Measurements from ENCODE around the gene POGZ. TPM values are rescaled to one million over a fixed set of nuclear protein-coding genes. Genes with fewer than 3 reads are reported as not detected.
"Not testable (repeated sequence)": the region's sequence is repeated elsewhere in the genome, so short reads cannot be mapped to it uniquely, and the experiment has no call there.

Gene POGZ
- total RNA-seq, 2 donors from 2014 or later = 94.9 to 105 TPM

- Mint-ChIP-seq H3K27ac (peak within 1 kb of the TSS; percentile 98), H3K4me3 (peak within 1 kb of the TSS; percentile 97), H3K36me3 (ENCODE audit: low read depth) (peaks cover 7% of the 10 kb centered on the region), H3K27me3 (no peaks in the 10 kb centered on the region), H3K4me1 (peaks cover 15% of the 10 kb centered on the region)
- H3K9me3 ChIP-seq (ENCODE audit: control insufficient read depth, low read length, poor library complexity, severe bottlenecking) = no peaks in the 10 kb centered on the region
- DNase-seq (peak; percentile 56 to 70 (median 64)), ATAC-seq (peak; percentile 93)
Measured at GRCh38 chr1:151399324-151400171, 59.7 kb downstream of the POGZ start, which contains the start of gene PSMB4. Gene PSMB4, plus strand, starts transcription at chr1:151399573. Its CDS starts 15 bp downstream, at chr1:151399588.

DNA sequence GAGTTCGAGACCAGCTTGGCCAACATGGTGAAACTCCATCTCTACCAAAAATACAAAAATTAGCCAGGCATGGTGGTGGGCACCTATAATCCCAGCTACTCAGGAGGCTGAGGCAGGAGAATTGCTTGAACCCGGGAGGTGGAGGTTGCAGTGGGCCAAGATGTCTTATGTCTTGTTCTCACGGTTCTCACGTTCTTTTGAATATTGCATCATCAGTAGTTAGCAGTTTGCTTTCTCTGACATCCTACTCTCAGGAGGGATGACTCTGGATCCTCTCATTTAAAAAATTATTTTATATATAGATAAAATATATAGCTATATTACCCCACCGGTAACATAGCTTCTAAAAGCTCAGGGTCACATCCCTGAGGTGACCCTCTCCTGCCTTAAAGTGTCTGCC, 63.0 kb downstream of the POGZ start:
- not testable (repeated sequence) for H3K27ac Mint-ChIP-seq

DNA sequence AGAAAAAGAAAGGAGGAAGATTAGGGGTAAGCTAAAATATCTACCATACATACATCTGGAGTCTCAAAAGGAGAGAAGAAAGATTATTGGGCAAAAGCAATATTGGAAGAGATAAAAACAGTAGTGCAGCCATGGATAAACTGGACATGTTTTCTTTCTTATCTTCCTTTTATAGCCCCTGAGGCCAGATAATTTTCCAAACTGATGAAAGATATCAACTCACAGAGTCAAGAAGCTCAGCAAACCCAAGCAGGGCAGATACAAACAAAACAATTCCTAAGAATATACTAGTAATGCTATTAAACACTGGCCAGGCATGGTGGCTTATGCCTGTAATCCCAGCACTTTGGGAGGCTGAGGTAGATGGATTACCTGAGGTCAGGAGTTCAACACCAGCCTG, 65.7 kb downstream of the POGZ start:
- Mint-ChIP-seq H3K27me3 (peaks cover 8% of the 10 kb centered on the region), H3K36me3 (ENCODE audit: low read depth) (no peaks in the 10 kb centered on the region), H3K4me1 (peaks cover 3% of the 10 kb centered on the region), H3K4me3 (no peak overlapping the region), H3K27ac (peak overlapping the region; percentile 21)
- DNase-seq (no peak), ATAC-seq (no peak)
- H3K9me3 ChIP-seq (ENCODE audit: control insufficient read depth, low read length, poor library complexity, severe bottlenecking) = no peaks in the 10 kb centered on the region

More for the DNA sequence above, 63.0 kb downstream of the POGZ start:
- H3K4me1 Mint-ChIP-seq = peaks cover 13% of the 10 kb centered on the region
- H3K36me3 Mint-ChIP-seq (ENCODE audit: low read depth); DNase-seq; H3K9me3 ChIP-seq (ENCODE audit: control insufficient read depth, low read length, poor library complexity, severe bottlenecking); H3K27me3 Mint-ChIP-seq; H3K4me3 Mint-ChIP-seq; ATAC-seq: not testable (repeated sequence)

DNA sequence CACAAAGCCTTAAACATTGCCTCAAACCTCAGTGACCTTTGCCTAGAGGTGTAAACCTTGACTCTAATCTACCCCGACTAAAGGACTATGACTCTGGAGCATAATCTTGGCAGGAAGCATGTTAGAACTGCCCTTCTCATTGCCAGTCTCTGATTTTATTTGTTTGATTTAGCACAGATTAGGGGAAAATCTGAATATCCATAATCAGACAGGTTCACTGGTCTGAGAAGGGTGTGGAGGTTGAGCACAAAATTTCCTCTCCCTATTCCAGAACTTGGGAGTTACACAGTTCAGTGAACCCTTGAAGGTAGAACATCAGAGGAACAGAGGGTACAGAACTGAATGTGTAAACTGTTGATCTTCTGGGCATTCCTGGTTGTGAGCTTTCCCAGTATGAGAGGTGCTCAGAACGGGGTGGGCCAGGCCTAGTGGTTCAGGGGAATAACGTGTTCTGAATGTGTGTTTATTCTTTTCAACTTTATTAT, 68.2 kb downstream of the POGZ start:
- H3K36me3 Mint-ChIP-seq (ENCODE audit: low read depth) = no peaks in the 10 kb centered on the region
- ATAC-seq = no peak

DNA sequence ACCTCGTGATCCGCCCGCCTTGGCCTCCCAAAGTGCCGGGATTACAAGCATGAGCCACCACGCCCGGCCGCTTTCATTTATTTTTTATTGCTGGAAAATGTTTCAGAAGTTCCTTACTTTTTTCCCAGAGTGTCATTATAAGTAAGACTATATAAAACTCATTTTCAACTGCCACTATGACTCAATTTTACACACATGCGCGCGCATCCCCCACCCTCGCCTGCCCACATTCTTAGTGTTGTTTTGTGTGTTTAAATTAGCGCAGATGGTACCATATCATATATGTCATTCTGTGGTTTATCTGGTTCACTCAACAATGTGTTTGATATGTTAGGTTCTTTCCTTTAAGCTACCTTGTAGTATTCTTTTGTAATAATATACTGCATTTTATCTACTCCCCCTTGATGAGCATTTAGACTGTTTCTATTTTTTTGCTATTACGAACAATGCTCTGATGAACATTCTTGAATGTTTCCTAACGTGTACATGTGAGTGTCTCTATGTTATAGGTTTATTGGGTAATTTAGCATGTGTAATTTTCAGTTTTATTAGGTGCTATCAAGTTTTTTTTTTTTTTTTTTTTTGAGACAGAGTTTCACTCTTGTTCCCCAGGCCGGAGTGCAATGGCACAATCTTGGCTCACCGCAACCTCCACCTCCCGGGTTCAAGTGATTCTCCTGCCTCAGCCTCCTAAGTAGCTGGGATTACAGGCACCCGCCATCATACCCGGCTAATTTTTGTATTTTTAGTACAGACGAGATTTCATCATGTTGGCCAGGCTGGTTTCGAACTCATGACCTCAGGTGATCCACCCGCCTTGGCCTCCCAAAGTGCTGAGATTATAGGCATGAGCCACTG, 68.8 kb downstream of the POGZ start:
- H3K4me3 Mint-ChIP-seq; H3K27ac Mint-ChIP-seq; ATAC-seq; DNase-seq; H3K27me3 Mint-ChIP-seq; H3K9me3 ChIP-seq (ENCODE audit: control insufficient read depth, low read length, poor library complexity, severe bottlenecking); H3K36me3 Mint-ChIP-seq (ENCODE audit: low read depth); H3K4me1 Mint-ChIP-seq: not testable (repeated sequence)

More for the DNA sequence above, 68.2 kb downstream of the POGZ start:
- no peak for DNase-seq
- no peaks in the 10 kb centered on the region for H3K9me3 ChIP-seq (ENCODE audit: control insufficient read depth, low read length, poor library complexity, severe bottlenecking)
- Mint-ChIP-seq H3K27me3 (peaks cover 8% of the 10 kb centered on the region), H3K4me3 (no peak overlapping the region), H3K4me1 (no peaks in the 10 kb centered on the region), H3K27ac (no peak overlapping the region)

DNA sequence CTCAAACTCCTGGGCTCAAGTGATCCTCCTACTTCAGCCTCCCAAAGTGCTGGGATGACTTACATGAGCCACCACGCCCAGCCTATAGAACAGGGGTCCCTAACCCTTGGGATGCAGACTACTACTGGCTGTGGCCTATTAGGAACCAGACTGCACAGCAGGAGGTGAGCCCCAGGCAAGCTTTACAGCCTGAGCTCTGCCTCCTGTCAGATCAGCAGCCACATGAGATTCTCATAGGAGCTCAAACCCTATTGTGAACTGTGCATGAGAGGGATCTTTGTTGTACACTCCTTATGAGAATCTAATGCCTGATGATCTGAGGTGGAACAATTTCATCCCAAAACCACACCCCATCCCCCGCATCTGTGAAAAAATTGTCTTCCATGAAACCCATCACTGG, 73.3 kb downstream of the POGZ start:
- H3K4me3 Mint-ChIP-seq = no peak overlapping the region
- H3K36me3 Mint-ChIP-seq (ENCODE audit: low read depth) = no peaks in the 10 kb centered on the region
- DNase-seq (no peak), ATAC-seq (no peak)
- H3K27ac Mint-ChIP-seq = no peak overlapping the region
- H3K4me1 Mint-ChIP-seq = no peaks in the 10 kb centered on the region
- no peaks in the 10 kb centered on the region for H3K9me3 ChIP-seq (ENCODE audit: control insufficient read depth, low read length, poor library complexity, severe bottlenecking)
- H3K27me3 Mint-ChIP-seq = peaks cover 6% of the 10 kb centered on the region

DNA sequence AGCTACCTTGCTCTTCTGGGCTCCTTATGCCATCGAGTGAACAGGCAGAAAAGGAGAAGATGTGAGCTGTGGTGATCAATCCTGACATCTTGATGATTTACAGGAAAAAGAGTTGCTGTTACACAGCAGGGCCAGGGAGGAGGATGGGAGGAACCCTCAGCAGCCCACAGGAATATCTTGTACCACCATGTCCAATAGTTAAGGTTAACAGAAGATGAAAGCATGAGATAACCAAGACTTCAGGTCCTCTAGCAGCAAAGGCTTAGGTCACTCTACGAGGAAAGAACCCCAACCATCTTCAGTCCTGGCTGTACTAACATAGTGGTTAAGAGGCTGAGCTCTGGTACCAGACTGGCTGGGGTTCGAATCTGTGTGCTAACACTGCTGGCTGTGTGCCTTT, 74.7 kb downstream of the POGZ start:
- Mint-ChIP-seq H3K4me1 (no peaks in the 10 kb centered on the region), H3K27me3 (no peaks in the 10 kb centered on the region), H3K4me3 (no peak overlapping the region), H3K36me3 (ENCODE audit: low read depth) (no peaks in the 10 kb centered on the region), H3K27ac (no peak overlapping the region)
- ATAC-seq (no peak), DNase-seq (no peak)
- H3K9me3 ChIP-seq (ENCODE audit: control insufficient read depth, low read length, poor library complexity, severe bottlenecking) = no peaks in the 10 kb centered on the region

DNA sequence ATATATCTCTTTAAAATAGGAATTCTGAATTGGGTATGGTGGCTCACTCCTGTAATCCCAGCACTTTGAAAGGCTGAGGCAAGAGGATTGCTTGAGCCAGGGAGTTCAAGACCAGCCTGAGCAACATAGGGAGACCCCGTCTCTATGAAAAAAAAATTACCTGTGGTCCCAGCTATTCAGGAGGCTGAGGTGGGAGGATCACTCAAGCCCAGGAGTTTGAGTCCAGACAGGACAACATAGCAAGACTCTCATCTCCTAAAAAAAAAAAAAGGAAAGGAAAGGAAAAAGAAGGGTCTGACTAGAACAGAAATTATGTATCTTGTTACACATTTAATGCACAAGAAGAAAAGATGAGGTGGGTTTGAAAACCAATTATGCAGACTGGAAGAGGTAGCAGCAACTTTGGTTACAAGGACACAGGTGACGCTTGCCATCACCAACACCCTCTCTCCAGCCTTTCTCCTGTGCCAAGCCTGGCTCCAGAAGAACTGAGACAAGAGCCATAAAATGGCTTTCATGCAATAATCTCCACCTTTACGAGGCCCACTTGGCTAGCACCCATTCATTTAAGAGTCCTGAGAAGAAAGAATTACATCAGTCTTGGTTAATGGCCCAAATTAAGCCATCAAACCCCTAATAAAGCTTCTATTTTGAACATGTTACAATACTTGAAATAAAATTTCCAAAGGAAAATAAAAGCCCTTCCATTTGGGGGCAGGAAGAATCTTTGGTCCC, 82.0 kb downstream of the POGZ start:
- Mint-ChIP-seq H3K27me3 (no peaks in the 10 kb centered on the region), H3K4me3 (no peak overlapping the region), H3K27ac (no peak overlapping the region)

DNA sequence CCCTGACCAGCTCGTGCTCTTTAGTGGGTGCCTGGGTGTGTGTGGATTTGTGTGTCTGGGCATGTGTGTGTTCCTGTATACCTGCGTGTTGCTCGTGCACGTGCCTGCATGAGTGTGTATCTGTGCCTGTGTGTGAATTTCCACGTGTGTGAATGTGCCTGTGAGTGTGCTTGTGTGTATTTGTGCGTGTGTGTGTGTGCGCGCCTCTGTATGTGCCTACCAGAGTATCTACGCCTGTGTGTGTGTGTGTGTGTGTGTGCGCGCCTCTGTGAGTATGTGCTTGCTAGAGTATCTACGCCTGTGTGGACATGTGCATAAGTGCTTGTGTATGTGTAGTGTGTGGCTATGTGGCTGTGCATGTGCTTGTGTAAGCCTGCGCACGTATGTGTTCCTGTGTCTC, 86.1 kb downstream of the POGZ start:
- Mint-ChIP-seq H3K27me3 (no peaks in the 10 kb centered on the region), H3K4me1 (peaks cover 5% of the 10 kb centered on the region), H3K4me3 (no peak overlapping the region), H3K36me3 (ENCODE audit: low read depth) (no peaks in the 10 kb centered on the region), H3K27ac (no peak overlapping the region)
- no peaks in the 10 kb centered on the region for H3K9me3 ChIP-seq (ENCODE audit: control insufficient read depth, low read length, poor library complexity, severe bottlenecking)
- DNase-seq = no peak
- ATAC-seq = no peak

More for the DNA sequence above, 82.0 kb downstream of the POGZ start:
- ATAC-seq (no peak), DNase-seq (no peak)
- no peaks in the 10 kb centered on the region for H3K36me3 Mint-ChIP-seq (ENCODE audit: low read depth)
- H3K4me1 Mint-ChIP-seq = peaks cover 5% of the 10 kb centered on the region
- H3K9me3 ChIP-seq (ENCODE audit: control insufficient read depth, low read length, poor library complexity, severe bottlenecking) = no peaks in the 10 kb centered on the region

GRCh38 chr1:151372058-151372934, 87.0 kb downstream of the POGZ start, which contains the start of gene SELENBP1:
Gene SELENBP1, minus strand, starts transcription at chr1:151372705. Its CDS starts 64 bp downstream, at chr1:151372641.
- H3K27ac Mint-ChIP-seq = peak within 1 kb of the TSS; percentile 86
- H3K9me3 ChIP-seq (ENCODE audit: control insufficient read depth, low read length, poor library complexity, severe bottlenecking) = no peaks in the 10 kb centered on the region
- ATAC-seq = no peak
- DNase-seq = no peak
- H3K4me1 Mint-ChIP-seq = peaks cover 5% of the 10 kb centered on the region
- H3K27me3 Mint-ChIP-seq = no peaks in the 10 kb centered on the region
- no peak within 1 kb of the TSS for H3K4me3 Mint-ChIP-seq
- H3K36me3 Mint-ChIP-seq (ENCODE audit: low read depth) = no peaks in the 10 kb centered on the region

DNA sequence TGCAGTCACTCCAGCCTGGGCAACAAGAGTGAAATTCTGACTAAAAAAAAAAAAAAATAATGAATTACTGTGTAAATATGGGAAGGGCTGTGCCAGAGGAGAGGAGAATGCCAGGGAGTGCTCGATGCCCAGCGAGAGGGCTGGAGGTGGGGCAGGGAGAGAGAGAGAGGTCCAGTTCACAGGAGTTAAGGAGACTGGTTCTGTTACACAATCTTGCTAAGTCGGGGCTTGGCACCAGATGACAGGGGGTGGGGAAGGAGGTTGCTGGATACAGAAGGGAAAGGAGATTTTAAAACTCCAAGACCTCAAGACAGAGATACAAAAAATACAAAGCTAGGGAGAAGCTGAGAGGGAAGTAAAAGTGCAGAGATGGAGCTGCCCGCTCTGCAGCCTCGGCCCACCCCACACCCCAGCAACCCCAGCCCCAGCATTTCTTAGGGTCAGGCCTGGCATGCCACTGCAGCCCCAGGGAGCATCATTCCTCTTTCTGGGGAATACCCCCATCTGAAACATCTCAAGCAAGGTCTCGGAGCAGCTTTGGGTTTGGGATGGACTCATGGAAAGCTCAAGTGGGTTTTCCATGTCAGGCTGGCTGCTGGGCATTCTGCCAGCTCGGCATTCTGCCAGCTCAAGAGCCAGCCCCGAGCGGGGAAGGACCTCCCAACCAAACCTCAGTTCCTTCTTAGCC, 87.8 kb downstream of the POGZ start:
- no peak for ATAC-seq

More for the DNA sequence above, 87.8 kb downstream of the POGZ start:
- no peak for DNase-seq
- H3K9me3 ChIP-seq (ENCODE audit: control insufficient read depth, low read length, poor library complexity, severe bottlenecking) = no peaks in the 10 kb centered on the region
- Mint-ChIP-seq H3K27ac (peak overlapping the region; percentile 86), H3K27me3 (no peaks in the 10 kb centered on the region), H3K36me3 (ENCODE audit: low read depth) (no peaks in the 10 kb centered on the region), H3K4me1 (peaks cover 5% of the 10 kb centered on the region), H3K4me3 (no peak overlapping the region)
